Measurements from ENCODE around the gene TARDBP. TPM values are rescaled to one million over a fixed set of nuclear protein-coding genes. Genes with fewer than 3 reads are reported as not detected.

Gene TARDBP
- total and polyA plus RNA-seq, 9 of the 15 experiments (the other 6 are each of a cell fraction or from before 2014, with no cell fraction given), result 122 to 515 (median 243) TPM

DNA sequence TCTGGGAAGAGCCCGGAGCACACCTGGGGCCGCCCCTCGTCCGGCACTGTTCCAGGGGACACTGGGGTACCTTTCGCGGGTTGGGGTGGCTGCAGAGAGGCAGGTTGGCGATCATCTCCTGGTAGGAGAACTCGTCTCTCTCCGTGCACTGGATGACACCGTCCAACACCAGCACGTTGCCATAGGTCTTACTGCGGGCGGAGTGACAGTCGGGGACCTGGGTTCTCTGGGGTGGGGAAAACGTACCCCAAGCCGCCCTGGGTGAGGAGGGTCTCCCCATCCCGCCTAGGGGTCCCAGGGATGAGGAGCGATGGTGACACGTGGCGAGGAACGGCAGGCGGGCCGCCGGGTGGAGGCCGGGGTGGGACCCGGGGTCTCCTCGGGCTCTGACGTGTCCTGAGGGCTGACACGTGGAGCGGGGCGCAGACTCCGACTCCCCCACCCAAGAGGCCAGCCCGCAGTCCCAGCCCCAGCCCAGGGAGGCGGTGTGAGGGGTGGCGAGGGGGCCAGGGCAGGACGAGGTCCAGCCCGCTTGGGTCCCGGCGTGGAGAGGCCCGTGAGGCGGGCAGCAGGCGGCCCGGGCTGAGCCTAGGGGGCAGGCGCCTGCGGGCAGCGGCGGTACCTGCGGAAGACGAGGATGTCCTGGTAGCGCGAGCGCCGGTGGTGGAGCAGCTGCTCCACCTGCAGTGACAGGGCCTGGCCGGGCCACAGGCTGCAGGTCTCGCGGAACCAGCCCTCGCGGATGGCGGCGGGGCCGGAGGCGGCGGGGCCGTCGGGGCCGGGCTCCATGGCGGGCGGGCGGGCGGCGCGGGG lies 46.9 kb downstream of the TARDBP start (continued):
- TF ChIP-seq ZNF699 (CRISPR knock-in tag; IDR thresholded peaks at IDR 0.05; ENCODE audit: insufficient replicate concordance) (no peak), CBFA2T3 (IDR thresholded peaks at IDR 0.05) (no peak), ZFP1 (CRISPR knock-in tag; IDR thresholded peaks at IDR 0.05) (no peak), ZFPM2 (CRISPR knock-in tag; IDR thresholded peaks at IDR 0.05) (no peak; the same call in 1 of the 2 replicates), FOXK1 (CRISPR knock-in tag; IDR thresholded peaks at IDR 0.05; ENCODE audit: borderline replicate concordance) (no peak), ZNF695 (CRISPR knock-in tag; IDR thresholded peaks at IDR 0.05) (no peak), DMBX1 (CRISPR knock-in tag; IDR thresholded peaks at IDR 0.05; ENCODE audit: borderline replicate concordance) (no peak), ZNF23 (CRISPR knock-in tag; IDR thresholded peaks at IDR 0.05) (no peak), WHSC1 (IDR thresholded peaks at IDR 0.05; ENCODE audit: low read length) (no peak), HINFP (tag; conservative IDR thresholded peaks at IDR 0.05; ENCODE audit: low read depth) (no peak)
- TF ChIP-seq, protein P1, sequence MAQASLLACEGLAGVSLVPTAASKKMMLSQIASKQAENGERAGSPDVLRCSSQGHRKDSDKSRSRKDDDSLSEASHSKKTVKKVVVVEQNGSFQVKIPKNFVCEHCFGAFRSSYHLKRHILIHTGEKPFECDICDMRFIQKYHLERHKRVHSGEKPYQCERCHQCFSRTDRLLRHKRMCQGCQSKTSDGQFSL (CRISPR knock-in tag; IDR thresholded peaks at IDR 0.05), result 0 out of 2 replicates have a peak, but pooled peaks have one; percentile 27
- TF ChIP-seq, protein P1 (tag; IDR thresholded peaks at IDR 0.05), result no peak
- TF ChIP-seq, protein P2, sequence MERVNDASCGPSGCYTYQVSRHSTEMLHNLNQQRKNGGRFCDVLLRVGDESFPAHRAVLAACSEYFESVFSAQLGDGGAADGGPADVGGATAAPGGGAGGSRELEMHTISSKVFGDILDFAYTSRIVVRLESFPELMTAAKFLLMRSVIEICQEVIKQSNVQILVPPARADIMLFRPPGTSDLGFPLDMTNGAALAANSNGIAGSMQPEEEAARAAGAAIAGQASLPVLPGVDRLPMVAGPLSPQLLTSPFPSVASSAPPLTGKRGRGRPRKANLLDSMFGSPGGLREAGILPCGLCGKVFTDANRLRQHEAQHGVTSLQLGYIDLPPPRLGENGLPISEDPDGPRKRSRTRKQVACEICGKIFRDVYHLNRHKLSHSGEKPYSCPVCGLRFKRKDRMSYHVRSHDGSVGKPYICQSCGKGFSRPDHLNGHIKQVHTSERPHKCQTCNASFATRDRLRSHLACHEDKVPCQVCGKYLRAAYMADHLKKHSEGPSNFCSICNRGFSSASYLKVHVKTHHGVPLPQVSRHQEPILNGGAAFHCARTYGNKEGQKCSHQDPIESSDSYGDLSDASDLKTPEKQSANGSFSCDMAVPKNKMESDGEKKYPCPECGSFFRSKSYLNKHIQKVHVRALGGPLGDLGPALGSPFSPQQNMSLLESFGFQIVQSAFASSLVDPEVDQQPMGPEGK (CRISPR knock-in tag; IDR thresholded peaks at IDR 0.05; ENCODE audit: borderline replicate concordance), result no peak
- TF ChIP-seq, protein P3, sequence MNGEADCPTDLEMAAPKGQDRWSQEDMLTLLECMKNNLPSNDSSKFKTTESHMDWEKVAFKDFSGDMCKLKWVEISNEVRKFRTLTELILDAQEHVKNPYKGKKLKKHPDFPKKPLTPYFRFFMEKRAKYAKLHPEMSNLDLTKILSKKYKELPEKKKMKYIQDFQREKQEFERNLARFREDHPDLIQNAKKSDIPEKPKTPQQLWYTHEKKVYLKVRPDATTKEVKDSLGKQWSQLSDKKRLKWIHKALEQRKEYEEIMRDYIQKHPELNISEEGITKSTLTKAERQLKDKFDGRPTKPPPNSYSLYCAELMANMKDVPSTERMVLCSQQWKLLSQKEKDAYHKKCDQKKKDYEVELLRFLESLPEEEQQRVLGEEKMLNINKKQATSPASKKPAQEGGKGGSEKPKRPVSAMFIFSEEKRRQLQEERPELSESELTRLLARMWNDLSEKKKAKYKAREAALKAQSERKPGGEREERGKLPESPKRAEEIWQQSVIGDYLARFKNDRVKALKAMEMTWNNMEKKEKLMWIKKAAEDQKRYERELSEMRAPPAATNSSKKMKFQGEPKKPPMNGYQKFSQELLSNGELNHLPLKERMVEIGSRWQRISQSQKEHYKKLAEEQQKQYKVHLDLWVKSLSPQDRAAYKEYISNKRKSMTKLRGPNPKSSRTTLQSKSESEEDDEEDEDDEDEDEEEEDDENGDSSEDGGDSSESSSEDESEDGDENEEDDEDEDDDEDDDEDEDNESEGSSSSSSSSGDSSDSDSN (IDR thresholded peaks at IDR 0.05; ENCODE audit: borderline replicate concordance in 1 of 2, low read depth in 2 of 2, low read length in 2 of 2), result no peak
- TF ChIP-seq, protein P4, sequence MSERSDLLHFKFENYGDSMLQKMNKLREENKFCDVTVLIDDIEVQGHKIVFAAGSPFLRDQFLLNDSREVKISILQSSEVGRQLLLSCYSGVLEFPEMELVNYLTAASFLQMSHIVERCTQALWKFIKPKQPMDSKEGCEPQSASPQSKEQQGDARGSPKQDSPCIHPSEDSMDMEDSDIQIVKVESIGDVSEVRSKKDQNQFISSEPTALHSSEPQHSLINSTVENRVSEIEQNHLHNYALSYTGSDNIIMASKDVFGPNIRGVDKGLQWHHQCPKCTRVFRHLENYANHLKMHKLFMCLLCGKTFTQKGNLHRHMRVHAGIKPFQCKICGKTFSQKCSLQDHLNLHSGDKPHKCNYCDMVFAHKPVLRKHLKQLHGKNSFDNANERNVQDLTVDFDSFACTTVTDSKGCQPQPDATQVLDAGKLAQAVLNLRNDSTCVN (CRISPR knock-in tag; IDR thresholded peaks at IDR 0.05), result no peak
- TF ChIP-seq, protein P5, sequence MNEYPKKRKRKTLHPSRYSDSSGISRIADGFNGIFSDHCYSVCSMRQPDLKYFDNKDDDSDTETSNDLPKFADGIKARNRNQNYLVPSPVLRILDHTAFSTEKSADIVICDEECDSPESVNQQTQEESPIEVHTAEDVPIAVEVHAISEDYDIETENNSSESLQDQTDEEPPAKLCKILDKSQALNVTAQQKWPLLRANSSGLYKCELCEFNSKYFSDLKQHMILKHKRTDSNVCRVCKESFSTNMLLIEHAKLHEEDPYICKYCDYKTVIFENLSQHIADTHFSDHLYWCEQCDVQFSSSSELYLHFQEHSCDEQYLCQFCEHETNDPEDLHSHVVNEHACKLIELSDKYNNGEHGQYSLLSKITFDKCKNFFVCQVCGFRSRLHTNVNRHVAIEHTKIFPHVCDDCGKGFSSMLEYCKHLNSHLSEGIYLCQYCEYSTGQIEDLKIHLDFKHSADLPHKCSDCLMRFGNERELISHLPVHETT (CRISPR knock-in tag; conservative IDR thresholded peaks at IDR 0.05 in 1 of 2, IDR thresholded peaks at IDR 0.05 in 1 of 2), result no peak

All from K562 (cell line).